ENCODE measurements around the gene SLC24A3.

DNA sequence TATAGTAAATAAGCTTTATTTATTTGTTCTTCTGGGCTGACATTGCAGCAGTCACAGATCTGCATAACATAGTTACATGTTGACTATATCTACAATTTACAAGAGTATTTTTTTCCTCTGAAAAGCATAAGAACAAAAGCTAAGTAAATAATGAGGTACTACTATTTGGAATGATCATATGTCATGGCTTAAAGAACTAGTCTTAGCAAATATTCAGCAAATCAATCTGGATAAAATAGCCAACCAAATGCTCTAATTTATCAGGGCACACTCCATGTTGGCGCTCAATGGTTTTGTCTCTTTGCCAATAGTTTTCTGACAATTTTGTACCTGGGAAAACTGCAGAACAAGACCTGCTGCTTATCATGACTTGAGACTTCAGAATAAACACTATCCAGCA lies 312.2 kb downstream of the SLC24A3 start:
- no peak for TF ChIP-seq HMG20B (CRISPR knock-in tag; conservative IDR thresholded peaks at IDR 0.05)
- TF ChIP-seq CBX2 (IDR thresholded peaks at IDR 0.05; ENCODE audit: low read depth, low read length), result no peak
- TF ChIP-seq CBX2 (CRISPR knock-in tag; IDR thresholded peaks at IDR 0.05; ENCODE audit: low read depth), result no peak
- TF ChIP-seq, protein P1, sequence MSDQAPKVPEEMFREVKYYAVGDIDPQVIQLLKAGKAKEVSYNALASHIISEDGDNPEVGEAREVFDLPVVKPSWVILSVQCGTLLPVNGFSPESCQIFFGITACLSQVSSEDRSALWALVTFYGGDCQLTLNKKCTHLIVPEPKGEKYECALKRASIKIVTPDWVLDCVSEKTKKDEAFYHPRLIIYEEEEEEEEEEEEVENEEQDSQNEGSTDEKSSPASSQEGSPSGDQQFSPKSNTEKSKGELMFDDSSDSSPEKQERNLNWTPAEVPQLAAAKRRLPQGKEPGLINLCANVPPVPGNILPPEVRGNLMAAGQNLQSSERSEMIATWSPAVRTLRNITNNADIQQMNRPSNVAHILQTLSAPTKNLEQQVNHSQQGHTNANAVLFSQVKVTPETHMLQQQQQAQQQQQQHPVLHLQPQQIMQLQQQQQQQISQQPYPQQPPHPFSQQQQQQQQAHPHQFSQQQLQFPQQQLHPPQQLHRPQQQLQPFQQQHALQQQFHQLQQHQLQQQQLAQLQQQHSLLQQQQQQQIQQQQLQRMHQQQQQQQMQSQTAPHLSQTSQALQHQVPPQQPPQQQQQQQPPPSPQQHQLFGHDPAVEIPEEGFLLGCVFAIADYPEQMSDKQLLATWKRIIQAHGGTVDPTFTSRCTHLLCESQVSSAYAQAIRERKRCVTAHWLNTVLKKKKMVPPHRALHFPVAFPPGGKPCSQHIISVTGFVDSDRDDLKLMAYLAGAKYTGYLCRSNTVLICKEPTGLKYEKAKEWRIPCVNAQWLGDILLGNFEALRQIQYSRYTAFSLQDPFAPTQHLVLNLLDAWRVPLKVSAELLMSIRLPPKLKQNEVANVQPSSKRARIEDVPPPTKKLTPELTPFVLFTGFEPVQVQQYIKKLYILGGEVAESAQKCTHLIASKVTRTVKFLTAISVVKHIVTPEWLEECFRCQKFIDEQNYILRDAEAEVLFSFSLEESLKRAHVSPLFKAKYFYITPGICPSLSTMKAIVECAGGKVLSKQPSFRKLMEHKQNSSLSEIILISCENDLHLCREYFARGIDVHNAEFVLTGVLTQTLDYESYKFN (CRISPR knock-in tag; conservative IDR thresholded peaks at IDR 0.05), result no peak
- TF ChIP-seq MYNN (CRISPR knock-in tag; IDR thresholded peaks at IDR 0.05; ENCODE audit: low read depth), result no peak
- TF ChIP-seq GLI4 (CRISPR knock-in tag; IDR thresholded peaks at IDR 0.05; ENCODE audit: borderline replicate concordance), result no peak
- TF ChIP-seq POLR2AphosphoS5 (IDR thresholded peaks at IDR 0.05; ENCODE audit: low read depth, low read length), result no peak
- TF ChIP-seq ATF7-NPFF (CRISPR knock-in tag; IDR thresholded peaks at IDR 0.05; ENCODE audit: low read depth), result no peak
- TF ChIP-seq CTCF (CRISPR knock-in tag; IDR thresholded peaks at IDR 0.05), result no peak
- no peak for TF ChIP-seq RAD21 (CRISPR knock-in tag; IDR thresholded peaks at IDR 0.05)
